Stimulated activated CD4-positive, alpha-beta T cell treated with anti-CD3 and anti-CD28 coated beads, TNF-alpha, amount 100 ng/mL, for 1 hour (primary cell): Measurements from ENCODE around the gene KRT17.
"Not testable (repeated sequence)": the region's sequence is repeated elsewhere in the genome, so short reads cannot be mapped to it uniquely, and the experiment has no call there.

Source experiments
- DNase-seq, 3 donors: peaks; one replicate each; pipeline ENCODE4 v3.0.0-alpha.2; 2020; ENCODE audit warnings: low read depth in 3 of 3, low spot score in 1 of 3

The KRT17 gene

GRCh38 chr17:41654678-41655607 lies 30.6 kb upstream of the KRT17 start:
- no peak for DNase-seq

DNA sequence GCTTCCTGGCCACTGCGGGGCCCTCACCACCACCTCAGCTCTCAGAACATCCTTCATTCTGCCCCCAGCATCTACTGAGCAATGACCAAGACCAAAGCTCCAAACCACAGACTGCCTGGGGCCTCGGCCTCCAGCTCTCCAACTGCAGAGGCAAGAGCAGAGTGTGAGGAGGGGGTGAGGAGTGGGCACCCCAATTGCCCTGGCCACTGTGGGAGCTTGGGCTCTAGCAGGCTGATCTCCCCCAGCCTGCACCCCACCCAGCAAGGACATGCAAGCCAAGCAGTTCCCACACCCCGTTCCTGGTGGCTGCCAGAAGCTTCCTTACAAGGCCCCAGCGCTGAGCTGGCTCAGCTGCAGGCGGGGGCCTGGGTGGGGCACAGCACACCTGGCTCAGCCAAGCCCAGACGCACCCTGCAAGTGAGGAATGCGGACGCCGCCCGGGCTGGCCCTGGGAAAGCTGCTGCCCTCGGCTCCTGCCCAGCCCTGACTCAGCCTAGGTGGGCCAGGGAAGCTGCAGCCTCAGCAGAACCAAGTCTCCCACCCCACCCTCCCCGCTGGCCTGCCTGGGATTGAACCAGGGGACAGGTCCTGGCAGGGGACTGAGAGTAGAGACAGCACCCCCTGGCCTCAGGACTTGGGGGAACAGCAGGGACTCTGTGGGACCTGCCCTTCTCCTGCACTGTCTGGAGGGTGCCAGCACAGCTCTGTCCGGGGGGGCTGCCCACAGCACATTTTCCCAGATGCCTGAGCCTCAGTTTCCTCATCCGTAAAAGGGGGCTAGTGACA lies 29.7 kb upstream of the KRT17 start:
- no peak for DNase-seq

DNA sequence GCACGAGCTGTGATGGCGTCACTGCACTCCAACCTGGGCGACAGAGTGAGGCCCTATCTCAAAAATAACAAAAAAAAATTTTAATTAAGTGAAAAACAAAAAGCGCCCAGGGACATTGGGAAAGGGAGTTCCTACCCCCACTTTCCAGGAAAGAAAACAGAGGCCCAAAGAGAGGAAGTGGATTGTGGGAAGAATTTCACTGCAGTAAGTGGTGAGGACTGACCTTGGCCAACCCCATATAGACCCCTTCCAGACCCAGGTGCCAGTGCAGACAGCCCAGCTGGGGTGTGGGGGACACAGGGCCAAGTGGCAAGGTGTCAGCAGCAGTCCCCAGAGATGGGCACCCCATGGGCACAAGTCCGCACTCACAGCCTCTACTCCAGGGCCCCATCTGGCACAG lies 29.0 kb upstream of the KRT17 start:
- no peak for DNase-seq

GRCh38 chr17:41652461-41652970 lies 28.1 kb upstream of the KRT17 start:
- no peak for DNase-seq

- no peak for DNase-seq
Measured at GRCh38 chr17:41651625-41652460, 27.5 kb upstream of the KRT17 start.

DNA sequence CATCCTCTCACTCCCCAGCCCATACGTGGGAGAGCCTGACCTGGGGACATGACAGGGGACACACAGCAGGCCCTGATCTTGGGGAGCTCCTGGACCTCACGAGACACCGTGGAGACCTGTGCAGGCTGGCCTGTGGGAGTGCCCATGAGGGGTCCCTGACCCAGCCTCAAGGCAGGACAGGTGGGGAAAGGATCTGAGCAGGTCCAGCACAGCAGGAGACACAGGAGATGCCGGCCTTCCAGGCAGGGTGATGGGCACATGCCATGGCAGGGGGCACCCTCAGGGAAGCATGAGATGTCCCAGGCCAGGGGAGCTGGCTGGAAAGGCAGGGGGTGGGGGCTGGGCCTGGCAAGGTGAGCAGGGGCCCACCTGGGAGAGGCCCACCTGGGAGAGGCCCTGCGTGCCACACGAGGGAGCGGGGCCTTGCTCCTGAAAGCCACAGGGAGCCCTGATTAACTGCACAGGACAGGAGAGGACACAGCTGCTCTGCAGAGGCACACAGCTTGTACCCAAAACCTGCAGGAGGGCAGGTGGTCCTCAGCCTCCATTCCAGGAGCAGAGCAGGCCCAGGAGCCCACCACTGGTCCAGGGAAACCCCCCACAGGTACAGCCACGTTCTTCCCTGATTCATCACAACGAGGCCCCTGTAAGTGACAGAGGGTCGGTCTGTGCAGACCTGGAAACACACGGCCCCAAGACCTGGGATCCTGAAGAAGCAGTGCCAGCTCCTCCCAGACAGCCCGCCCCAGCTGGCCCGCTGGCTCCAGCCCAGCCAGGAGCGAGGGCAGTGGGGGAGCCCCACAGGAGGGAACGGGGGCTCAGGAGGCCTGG lies 26.6 kb upstream of the KRT17 start:
- no peak for DNase-seq

DNA sequence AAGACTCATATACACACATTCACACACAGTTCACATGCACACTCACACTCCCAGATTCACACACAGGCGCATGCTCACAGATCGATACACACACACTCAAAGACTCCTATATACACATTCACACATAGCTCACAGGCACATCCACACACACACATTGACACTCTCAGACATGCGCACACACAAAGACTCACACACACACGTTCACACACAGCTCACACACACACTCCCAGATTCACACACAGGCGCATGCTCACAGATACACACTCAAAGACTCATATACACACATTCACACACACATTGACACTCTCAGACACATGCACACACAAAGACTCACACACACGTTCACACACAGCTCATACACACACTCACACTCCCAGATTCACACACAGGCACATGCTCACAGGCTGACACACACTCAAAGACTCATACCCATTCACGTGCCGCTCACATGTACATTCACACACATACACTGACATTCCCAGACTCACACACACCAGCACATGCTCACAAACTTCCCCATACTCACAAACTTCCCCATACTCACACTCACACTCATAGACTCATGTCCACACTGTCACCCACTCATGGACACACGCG lies 25.6 kb upstream of the KRT17 start:
- no peak for DNase-seq

- peak; percentile 48 to 88 (median 73) for DNase-seq
Measured at GRCh38 chr17:41648411-41649195, 24.2 kb upstream of the KRT17 start.

- DNase-seq, result peak; percentile 67 to 93 (median 75)
Measured at GRCh38 chr17:41647940-41648410, 23.6 kb upstream of the KRT17 start.

DNA sequence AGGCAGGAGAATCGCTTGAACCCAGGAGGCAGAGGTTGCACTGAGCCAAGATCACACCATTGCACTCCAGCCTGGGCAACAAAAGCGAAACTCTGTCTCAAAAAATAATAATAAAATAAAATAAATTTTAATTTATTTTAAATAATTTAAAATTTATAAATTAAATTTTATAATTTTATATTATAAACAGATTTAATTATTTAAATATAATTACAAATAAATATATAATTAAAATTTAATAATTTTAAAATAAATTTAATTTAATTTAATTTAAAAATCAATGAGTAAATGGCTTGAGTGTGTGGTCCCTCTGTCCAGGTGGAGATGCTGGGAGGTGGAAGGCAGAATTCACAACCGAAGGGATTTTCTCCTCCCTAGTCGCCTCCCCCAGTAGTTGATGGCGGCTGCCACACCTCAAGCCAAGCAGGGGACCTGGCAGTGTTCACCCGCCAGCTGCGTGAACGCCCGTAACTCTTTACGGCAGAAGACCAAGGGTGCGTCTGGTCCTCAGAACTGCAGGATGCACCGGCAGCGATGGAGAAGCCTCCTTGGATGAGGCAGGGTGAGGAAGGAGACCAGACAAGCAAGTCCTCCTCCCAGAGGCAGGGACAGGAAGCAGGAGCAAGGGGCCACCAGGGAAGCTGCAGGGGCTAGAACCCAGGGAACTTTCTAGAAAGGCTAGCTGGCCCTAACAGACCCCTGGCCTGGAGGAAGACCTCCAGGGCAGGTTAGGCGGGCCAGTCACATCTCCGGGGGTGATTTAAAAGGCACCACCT lies 22.9 kb upstream of the KRT17 start:
- no peak for DNase-seq

DNA sequence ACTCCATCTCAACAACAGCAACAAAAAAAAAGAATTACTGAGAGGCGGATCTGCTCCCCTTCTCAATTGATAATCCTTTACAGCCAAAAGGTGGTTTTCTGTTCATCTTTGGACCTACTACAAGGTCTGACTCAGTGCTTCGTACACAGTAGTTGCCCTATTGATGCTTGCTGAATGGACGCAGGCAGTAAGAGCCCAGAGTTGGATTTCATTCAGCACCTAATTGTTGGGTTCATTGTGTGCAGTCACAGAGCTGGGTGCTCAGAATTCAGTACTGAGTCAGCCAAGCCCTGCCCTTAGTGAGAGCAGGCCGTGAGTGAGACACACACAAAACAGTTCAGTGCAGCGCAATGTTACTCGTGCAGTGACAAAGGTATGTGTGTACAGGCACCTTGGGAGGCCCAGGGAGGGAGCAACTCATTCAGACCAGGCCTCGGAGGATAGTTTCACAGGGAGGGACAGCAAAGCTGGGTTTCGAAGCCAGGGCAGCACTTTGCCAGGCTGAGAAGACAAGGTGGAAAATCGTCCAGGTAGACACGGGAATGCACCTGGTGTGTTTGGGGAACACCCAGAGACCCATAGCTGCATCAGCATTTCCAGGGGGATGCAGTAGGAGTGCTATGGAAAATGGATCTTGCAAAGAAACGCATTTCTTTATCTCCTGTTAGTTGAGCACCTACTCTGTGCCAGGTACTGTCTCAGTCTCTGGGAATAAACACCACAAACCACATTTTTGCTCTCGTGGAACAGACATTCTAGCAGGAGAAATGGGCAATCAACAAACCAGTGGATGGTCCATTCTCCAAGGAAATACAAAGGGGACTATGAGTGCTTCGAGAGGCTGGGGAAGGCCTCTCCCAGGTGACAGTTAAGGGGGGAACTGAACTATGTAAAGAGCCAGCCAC lies 18.1 kb upstream of the KRT17 start:
- no peak for DNase-seq

DNA sequence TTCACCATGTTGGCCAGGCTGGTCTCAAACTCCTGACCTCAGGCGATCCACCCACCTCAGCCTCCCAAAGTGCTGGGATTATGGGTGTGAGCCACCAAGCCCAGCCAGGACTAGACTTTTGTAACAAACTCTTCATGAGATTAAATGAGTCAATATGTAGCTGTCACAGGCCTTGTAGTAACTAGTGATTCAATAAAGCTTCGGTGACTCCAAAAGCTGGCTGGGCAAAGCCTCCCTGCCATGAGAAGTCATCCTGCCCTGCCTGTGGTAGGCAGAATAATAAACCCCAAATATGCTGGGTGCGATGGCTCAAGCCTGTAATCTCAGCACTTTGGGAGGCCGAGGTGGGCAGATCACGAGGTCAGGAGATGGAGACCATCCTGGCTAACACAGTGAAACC lies 16.2 kb upstream of the KRT17 start:
- DNase-seq, result not testable (repeated sequence)

GRCh38 chr17:41639492-41640473 lies 15.4 kb upstream of the KRT17 start:
- DNase-seq, result no peak

DNA sequence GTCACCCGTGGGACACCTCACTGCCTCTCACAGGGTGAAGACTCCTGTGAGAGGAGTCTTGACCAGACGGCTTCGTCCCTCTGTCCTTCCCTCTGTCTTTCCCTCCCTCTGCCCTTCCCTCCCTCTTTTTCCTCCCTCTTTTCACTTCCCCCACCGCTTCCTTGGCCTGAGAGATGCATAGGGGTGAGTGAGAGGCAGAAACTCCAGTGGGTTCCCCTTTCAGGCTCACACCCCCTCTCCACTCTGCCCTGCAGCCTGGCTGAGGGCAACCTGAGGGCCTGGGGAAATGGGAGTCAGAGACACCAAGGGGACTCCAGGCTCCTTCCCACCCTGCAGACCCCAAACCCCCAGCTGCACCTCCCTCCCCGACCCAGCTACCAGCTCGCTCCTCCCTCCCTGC lies 14.6 kb upstream of the KRT17 start:
- no peak for DNase-seq

DNA sequence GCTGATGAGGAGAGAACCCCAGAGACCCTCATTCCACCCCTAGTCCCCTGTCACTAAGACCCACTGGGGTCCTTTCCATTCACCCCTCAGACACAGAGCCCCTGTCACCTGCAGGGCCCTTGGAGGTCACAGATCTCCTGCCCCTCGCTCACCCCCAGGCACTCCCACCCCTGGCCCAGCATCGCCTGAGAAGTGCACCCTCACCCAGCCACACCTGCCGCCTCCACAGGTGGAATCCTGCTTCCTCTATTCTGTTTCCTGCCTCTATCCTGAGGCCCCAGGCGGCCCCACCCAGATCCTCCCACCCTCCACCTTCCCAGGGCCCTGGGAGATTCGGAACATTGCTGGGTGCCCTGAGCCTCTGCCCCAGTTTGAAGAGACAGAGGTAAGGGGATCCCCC lies 13.8 kb upstream of the KRT17 start:
- DNase-seq, result no peak

DNA sequence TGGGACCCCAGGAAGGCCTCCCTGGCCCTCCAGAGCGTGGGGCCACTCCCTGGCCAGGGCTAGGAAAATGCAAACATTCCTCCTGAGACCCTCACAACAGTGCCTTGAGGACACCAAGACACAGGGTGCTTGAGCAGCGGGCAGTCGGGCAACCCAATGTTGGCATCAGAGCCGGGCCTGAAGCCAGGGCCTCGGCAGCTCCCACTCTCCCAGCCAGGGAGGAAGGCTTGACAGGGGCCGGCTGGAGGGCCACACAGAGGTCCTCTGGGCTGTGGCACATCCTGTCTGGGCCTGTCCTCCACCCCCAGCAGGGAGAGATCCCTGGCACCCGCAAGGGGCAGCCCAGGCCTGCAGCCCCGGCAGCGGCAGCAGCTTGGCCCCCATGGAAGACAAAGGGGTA lies 12.3 kb upstream of the KRT17 start:
- no peak for DNase-seq
